ENCODE measurements around the gene NLGN1.

GRCh38 chr3:174220775-174221554, 823.4 kb downstream of the NLGN1 start:
- TF ChIP-seq CTCF (IDR thresholded peaks at IDR 0.05) (no peak), ZFX (IDR thresholded peaks at IDR 0.05; ENCODE audit: borderline replicate concordance) (no peak)
